HT-29 (cell line): ENCODE data around the gene FARP1. TPM values are rescaled to one million over a fixed set of nuclear protein-coding genes. Genes with fewer than 3 reads are reported as not detected.
A peak's percentile ranks its signal among the peaks of the same experiment; 100 is the strongest.

ENCODE experiments used
- DNase-seq: peaks from one replicate; pipeline ENCODE4 v3.0.0-alpha.2; 2015; ENCODE audit warnings: low spot score
- total RNA-seq: library from RNA; depleted of rRNA; stranded (reverse); fragments of >200 nt; shearing (Covaris generic); gene quantifications from 2 replicates; pipeline ENCODE4 v1.2.3, GENCODE V29; 2014

The FARP1 gene
- total RNA-seq, 1 experiment from 2014 or later = 49.0 TPM

DNA sequence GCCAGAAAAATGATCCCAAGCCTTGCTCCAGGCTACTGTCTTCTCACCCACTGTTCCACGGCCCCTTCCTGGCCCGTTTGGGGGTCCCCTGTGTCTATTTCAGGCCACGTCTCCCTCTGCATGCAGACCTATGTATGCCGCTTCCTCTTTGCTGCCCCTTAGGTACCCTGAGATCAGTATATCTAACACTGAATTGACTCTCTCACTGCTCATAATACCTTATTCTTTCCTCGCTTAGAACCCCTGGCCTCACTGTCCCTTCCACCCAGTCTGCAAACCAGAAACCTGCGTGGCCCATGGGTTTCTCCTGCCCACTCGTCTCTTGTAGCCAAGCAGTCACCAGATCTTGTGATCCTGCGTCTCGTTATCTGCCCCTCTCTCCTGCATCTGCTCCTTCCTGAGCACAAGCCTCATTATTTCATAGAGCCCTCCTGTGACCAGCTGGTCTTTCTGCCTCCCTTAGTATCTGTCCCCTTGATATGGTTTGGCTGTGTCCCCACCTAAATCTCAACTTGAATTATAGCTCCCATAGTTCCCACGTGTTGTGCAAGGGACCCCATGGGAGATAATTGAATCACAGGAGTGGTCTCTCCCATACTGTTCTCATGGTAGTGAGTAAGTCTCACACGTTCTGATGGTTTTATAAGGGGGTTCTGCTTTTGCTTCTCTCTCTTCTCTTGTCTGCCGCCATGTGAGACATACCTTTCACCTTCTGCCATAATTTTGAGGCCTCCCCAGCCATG lies 143.1 kb downstream of the FARP1 start:
- DNase-seq = no peak

GRCh38 chr13:98286799-98287198 lies 143.9 kb downstream of the FARP1 start:
- no peak for DNase-seq

DNA sequence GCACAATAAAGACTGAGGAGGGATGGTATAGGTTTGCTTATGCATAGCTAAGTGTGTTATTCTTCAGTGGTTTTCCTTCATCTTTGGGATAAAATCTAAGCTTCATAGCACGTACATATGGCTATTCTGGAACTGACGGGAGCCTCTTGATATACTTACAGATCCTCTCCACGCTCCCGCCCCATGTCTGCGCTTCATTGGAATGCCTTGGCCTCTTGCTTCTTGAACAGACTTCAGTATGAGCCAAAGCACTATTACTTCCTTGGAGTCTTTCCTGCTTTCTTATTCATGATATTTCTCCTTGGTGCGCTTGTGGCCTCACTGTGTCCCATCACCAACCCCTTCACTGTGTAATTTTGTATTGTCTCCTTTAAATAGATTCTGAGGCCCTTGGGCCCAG lies 145.3 kb downstream of the FARP1 start:
- DNase-seq = no peak

DNA sequence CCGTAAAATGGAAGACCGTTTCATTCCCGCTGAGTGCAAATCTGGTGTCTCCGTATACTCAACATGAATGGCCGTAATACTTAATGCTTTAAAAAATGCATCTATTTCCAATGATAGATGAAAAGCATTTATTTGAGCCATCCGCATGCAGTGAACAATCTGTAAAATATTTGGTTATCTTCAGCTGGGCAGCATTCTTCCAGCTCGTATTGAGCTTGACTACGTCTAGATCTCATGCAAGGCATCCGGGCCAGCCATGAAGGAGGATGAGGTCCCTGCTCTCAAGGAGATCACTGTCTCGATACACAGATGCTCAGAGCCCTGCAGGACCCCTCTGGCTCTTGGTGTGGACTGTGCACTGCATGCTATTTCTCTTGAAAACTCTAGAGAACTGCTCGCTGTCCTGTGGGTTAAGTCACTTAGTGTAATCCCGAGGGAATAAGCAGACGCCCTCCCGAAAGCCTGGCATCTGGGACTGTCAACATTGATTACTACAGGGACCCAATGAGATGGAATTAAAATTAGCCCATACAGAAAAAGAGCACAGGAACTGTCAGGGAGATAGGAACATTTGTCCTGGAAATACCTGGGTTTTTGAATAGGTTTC lies 146.5 kb downstream of the FARP1 start:
- no peak for DNase-seq

GRCh38 chr13:98290261-98290660 lies 147.4 kb downstream of the FARP1 start:
- DNase-seq = no peak

GRCh38 chr13:98291658-98292057 lies 148.8 kb downstream of the FARP1 start:
- DNase-seq = peak; percentile 19

- peak; percentile 22 for DNase-seq
These were observed 150.2 kb downstream of the FARP1 start for GRCh38 chr13:98293103-98293502.

DNA sequence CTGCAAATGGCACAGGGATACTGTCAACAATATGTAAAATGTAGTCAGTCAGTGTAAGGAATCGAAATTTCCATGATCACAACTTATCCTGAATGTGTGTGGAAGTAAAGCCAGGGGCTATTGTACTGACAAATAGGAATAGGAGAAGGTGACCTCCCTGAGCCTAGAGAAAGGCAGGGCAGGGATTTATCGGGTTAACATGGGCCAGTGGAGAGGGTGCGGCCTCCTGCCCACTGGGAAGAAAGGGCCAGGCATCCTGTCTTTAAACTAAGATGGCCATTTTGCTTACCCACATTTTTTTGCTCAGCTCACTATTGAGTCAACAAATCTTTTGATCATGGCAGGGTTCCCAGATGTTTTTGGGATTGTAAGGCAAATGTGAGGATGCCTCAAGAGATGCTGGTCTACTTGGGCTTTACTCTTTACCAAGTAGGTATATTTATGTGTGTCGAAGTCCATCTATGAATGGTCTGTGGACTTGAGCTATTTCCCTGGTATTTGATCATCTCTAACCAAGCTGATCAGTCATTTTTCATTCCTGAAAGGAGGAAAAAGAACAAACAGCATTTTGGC lies 150.8 kb downstream of the FARP1 start:
- DNase-seq = no peak

DNA sequence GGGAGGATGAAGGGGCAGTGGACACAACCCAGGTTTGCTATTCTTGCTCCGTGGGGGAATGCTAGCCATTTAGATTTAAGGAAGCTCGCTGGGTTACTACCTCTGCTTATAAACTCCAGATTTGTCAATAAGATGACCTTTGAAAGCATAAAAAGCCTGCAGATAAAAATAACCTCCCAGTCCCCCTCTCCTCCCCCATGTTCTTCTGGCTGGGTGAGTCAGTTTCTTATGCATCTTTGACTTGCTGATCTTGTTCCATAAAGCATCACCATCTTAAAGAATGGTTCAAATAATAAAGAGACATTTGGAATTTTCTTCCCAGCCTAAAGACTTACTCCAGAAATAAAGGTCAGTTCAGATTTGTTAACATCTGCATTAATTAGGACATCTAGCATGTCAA lies 152.5 kb downstream of the FARP1 start:
- DNase-seq = no peak

GRCh38 chr13:98297051-98297450 lies 154.2 kb downstream of the FARP1 start:
- no peak for DNase-seq

- DNase-seq = no peak
These were observed 154.9 kb downstream of the FARP1 start for GRCh38 chr13:98297745-98298144.

- DNase-seq = no peak
These were observed 155.7 kb downstream of the FARP1 start for GRCh38 chr13:98298599-98298998.

DNA sequence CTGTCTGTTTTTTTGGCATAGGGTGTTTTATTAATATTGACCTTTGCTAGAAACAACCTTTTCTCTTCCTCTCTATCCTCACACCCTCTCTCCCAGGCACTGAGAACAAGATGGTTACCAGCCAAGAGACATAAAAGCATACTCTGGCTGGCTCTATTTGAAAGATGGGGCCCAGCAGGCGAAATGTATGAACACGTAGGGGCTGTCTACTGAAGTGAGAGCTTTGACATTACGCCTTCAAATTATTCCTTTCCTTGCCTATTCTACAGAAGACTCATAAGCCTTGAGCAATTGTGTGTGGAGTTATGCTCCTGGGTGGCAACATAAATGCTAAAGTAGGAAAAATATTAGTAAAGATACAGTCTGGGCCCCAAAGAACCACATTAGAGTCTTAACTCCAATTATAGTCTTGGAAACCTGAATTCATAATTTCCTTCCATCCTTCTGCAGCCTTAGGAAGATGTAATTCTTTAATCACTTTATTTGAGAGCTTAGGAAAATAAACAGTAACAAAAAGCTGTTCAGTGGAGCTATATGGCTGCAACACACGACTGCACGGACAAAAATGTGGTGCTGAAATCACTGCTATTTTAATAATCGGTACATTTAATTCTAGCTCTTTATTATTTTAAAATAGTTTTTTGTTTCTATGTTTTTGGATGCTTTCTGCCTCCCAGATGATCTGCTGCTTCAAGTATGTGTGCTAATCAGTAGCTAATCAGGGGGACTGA lies 156.5 kb downstream of the FARP1 start:
- no peak for DNase-seq

GRCh38 chr13:98299966-98300350 lies 157.1 kb downstream of the FARP1 start:
- DNase-seq = no peak

DNA sequence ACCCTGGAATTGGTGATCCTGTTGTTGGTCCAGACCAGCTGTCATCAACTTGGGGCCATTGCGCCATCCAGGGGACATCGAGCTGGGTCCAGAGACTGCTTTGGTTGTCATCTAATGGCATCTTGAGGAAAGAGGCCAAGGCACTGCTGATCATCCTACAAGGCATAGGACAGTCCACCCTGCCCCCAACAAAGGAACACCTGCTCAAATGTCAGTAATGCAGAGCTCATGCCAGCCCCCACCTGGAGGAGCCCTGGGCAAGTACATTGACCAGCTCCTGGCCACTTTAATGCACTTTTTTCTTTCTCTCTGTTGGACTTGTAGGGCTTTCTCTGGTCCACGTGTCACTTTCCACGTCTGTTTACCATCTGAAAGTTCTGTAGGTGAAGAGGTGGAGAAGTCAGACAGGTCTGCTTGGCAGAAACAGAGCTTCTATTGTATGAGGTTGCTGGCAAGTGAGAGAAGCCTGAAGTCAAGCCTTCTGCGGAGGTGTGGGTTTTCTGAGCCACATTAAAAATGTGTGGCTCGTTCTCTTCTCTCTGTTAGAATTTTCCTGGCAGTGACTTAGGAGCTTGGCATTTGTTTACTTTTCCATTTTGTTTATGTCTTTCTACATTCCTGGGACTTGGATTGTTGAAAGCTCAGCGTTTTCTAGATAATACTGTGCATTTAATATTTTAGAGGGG lies 158.2 kb downstream of the FARP1 start:
- DNase-seq = peak; percentile 91

GRCh38 chr13:98301721-98302120 lies 158.8 kb downstream of the FARP1 start:
- no peak for DNase-seq

DNA sequence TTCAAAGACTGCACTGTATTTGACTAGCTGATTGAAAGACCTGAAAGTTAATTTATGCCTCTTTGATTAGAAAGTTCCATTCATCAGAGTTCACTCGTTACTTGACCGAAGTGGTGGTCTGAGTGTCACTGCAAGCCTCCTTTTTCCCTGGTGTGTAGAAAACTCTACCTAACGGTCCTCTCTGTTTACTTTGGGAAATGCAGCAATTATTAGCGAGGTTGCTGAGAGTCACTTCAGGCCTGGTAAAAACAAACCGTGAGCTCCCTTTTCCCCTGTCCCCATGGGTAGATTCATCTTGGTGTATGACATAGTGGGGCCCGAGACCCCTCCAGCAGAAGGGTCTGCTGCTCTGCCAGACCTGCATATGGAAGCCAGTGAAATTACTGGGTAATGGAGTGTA lies 161.0 kb downstream of the FARP1 start:
- DNase-seq = no peak

DNA sequence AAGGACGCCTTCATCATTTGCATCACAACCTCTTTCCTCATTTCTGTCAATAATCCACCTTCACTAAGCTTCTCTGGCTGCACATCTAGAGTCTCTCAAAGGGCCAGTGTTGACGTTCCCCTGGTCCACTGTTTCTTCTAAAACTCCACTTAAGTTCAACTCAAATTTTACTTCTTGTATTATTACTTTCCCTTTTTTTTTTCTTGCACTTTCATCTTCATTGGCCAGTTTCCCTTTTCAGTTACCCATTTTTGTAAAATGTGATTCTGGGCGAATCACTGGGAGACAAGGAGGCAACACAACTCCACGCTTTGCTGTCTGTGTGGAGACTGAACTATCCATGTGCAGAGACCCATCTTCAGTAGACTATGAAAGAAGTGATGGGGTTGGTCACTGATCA lies 162.8 kb downstream of the FARP1 start:
- no peak for DNase-seq

DNA sequence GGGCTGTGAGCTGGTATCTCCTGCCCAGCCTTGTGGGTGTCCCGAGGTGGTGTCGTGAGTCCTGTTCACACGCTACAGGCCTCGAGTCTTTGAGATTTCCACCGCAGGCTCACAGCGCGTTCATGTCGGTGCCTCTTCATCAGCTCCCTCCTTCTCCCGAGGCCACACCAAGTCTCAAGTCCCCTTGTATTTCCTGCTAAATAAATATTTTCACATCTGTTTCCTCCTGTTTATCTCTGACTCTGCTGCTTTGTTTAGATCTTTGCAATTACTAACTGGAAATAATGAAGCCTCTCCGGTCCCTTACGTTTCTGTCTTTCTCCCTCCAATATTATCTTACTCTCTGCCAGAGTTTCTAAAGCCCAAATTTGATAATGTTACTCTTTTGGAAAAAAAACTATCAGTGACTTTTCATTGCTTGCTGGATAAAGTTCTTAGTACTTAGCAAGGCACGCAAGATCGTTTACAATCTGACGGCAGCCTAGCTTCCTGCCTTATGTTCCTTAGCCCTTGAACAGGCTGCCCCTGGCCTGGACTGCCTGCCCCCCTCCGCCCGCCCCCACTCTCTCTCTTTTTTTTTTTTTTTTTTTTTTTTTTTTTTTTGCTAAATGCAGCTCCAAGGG lies 164.7 kb downstream of the FARP1 start:
- DNase-seq = no peak

GRCh38 chr13:98308086-98308911 lies 165.4 kb downstream of the FARP1 start:
- DNase-seq = no peak
